PC-9 (cell line): Measurements from ENCODE around the gene CPHXL2. TPM values are rescaled to one million over a fixed set of nuclear protein-coding genes. Genes with fewer than 3 reads are reported as not detected.

ENCODE experiments used
- BruUV-seq: library from RNA; stranded (reverse); fragments of 400-500 nt; replicated peaks from 2 replicates; lab custom pipeline; 2021; lab: Mats Ljungman, UMichigan
- CTCF ChIA-PET: fragments of 300-600 bp; sonication (Branson Sonifier 250); formaldehyde crosslinking; loops from one replicate; lab custom pipeline; 2022; ENCODE audit warnings: antibody characterized with exemption; lab: Charles Lee
- POLR2A ChIA-PET: fragments of 300-600 bp; sonication (Branson Sonifier 250); formaldehyde crosslinking; loops from one replicate; lab custom pipeline; 2022; ENCODE audit warnings: antibody characterized with exemption; ENCODE audit not compliant: unreplicated experiment; lab: Charles Lee
- DNase-seq, 2 experiments: peaks; one replicate each; pipeline versions ENCODE4 v3.0.0 to v3.0.0-alpha.2; 2015 to 2022; ENCODE audit warnings: mixed read lengths in 1 of 2
- H2AFZ ChIP-seq: fragments of 200-600 bp; sonication (generic); 2 replicates; pipeline ENCODE4 v1.8.1; 2017; ENCODE audit warnings: antibody characterized with exemption
- H3F3A ChIP-seq: fragments of 200-600 bp; sonication (generic); 2 replicates; pipeline ENCODE4 v1.8.1; 2017; ENCODE audit warnings: antibody characterized with exemption, mild to moderate bottlenecking, low read depth; ENCODE audit not compliant: insufficient read depth
- H3K27ac ChIP-seq: fragments of 200-600 bp; sonication (generic); 2 replicates; pipeline ENCODE4 v1.6.1; 2016; ENCODE audit warnings: mixed run types
- H3K27me3 ChIP-seq: fragments of 200-600 bp; sonication (generic); 2 replicates; pipeline ENCODE4 v1.6.1; 2016; ENCODE audit warnings: low read depth, mixed run types; ENCODE audit not compliant: insufficient read depth
- H3K36me3 ChIP-seq: fragments of 200-600 bp; sonication (generic); 2 replicates; pipeline ENCODE4 v1.6.1; 2016; ENCODE audit warnings: low read depth, mixed run types
- H3K4me1 ChIP-seq: fragments of 200-600 bp; sonication (generic); replicated peaks from 2 replicates; pipeline ENCODE4 v1.6.1; 2016; ENCODE audit warnings: mixed run types; ENCODE audit not compliant: insufficient read depth
- H3K4me2 ChIP-seq: fragments of 200-600 bp; sonication (generic); 2 replicates; pipeline ENCODE4 v1.6.1; 2017; ENCODE audit warnings: mixed run types
- H3K4me3 ChIP-seq: fragments of 200-600 bp; sonication (generic); 2 replicates; pipeline ENCODE4 v1.6.1; 2016; ENCODE audit warnings: mixed run types
- H3K79me2 ChIP-seq: fragments of 200-600 bp; sonication (generic); 2 replicates; pipeline ENCODE4 v1.6.1; 2017; ENCODE audit warnings: low read depth, mixed run types
- H3K9me2 ChIP-seq: fragments of 200-600 bp; sonication (generic); 2 replicates; pipeline ENCODE4 v1.8.1; 2017; ENCODE audit warnings: mild to moderate bottlenecking; ENCODE audit not compliant: insufficient read depth
- H3K9me3 ChIP-seq: fragments of 200-600 bp; sonication (generic); 2 replicates; pipeline ENCODE4 v1.8.1; 2016; ENCODE audit warnings: low read depth; ENCODE audit not compliant: insufficient read depth
- H4K20me1 ChIP-seq: fragments of 200-600 bp; sonication (generic); 2 replicates; pipeline ENCODE4 v1.8.1; 2017; ENCODE audit not compliant: insufficient read depth
- EZH2 ChIP-seq: fragments of 200-600 bp; sonication (generic); IDR thresholded peaks from 2 replicates; pipeline ENCODE4 v1.8.0; 2017; ENCODE audit warnings: antibody characterized with exemption, low read depth
- intact Hi-C: fragments of 100-400 bp; cut with micrococcal nuclease; formaldehyde crosslinking; loops from one replicate; pipeline ENCODE4 v1.10.0; 2022; ENCODE audit not compliant: unreplicated experiment
- total RNA-seq: library from RNA; stranded (reverse); gene quantifications from 2 replicates; pipeline ENCODE4 v1.2.3, GENCODE V29; 2021
- TF ChIP-seq, protein P1 (sequence below): fragments of 200-600 bp; sonication (generic); conservative IDR thresholded peaks from 2 replicates; pipeline ENCODE4 v1.6.1; 2017; ENCODE audit warnings: mixed run types, antibody characterized with exemption, mild to moderate bottlenecking, moderate library complexity

Gene CPHXL2
- total RNA-seq, 1 experiment from 2014 or later, result not detected

DNA sequence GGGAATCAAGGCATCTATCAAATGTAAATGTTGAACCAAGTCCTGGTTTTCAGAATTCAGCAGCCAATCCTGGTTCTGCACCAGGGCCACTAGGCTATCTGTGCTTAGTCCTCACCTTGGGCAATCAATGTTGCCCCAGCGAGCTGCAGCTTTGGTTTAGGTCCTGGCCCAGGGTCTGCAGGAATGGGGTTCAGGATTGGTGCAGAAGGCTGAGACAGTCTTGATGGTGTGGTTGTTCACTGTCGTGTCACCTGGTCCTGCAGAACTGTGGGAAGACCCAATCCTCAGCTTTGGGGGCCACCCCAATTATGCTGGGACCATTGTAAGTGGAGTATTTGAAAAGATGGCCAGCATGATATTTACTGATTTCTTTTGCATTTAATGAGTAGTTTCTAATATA is 18.6 kb downstream of the CPHXL2 start:
- no peak overlapping the region for H3K27ac ChIP-seq
- no peak for DNase-seq

GRCh38 chr16:75653922-75654321 is 22.9 kb downstream of the CPHXL2 start:
- TF ChIP-seq, protein P1, sequence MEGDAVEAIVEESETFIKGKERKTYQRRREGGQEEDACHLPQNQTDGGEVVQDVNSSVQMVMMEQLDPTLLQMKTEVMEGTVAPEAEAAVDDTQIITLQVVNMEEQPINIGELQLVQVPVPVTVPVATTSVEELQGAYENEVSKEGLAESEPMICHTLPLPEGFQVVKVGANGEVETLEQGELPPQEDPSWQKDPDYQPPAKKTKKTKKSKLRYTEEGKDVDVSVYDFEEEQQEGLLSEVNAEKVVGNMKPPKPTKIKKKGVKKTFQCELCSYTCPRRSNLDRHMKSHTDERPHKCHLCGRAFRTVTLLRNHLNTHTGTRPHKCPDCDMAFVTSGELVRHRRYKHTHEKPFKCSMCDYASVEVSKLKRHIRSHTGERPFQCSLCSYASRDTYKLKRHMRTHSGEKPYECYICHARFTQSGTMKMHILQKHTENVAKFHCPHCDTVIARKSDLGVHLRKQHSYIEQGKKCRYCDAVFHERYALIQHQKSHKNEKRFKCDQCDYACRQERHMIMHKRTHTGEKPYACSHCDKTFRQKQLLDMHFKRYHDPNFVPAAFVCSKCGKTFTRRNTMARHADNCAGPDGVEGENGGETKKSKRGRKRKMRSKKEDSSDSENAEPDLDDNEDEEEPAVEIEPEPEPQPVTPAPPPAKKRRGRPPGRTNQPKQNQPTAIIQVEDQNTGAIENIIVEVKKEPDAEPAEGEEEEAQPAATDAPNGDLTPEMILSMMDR, result no peak
- no peak for TF ChIP-seq EZH2
- Histone ChIP-seq H3K9me2 (no peaks in the 10 kb centered on the region), H2AFZ (no peak overlapping the region), H3F3A (peaks cover 1% of the 10 kb centered on the region; the same call in 1 of the 2 replicates), H3K27ac (no peak overlapping the region), H3K4me1 (peaks cover 17% of the 10 kb centered on the region), H3K9me3 (no peaks in the 10 kb centered on the region; the same call in 1 of the 2 replicates), H4K20me1 (peaks cover 14% of the 10 kb centered on the region), H3K4me3 (no peak overlapping the region), H3K36me3 (peaks cover 26% of the 10 kb centered on the region), H3K4me2 (no peak overlapping the region), H3K27me3 (no peaks in the 10 kb centered on the region), H3K79me2 (peaks cover 49% of the 10 kb centered on the region)
- BruUV-seq, result no TSS peak
- CTCF ChIA-PET, result no interaction called here
- POLR2A ChIA-PET, result no interaction called here
- intact Hi-C loops, result loop anchor here (5.0 kb wide), 1 partner anchor 108 kb away; no protein-coding TSS in a partner anchor
- DNase-seq, result no peak

More for the DNA sequence above, 18.6 kb downstream of the CPHXL2 start:
- CTCF ChIA-PET, result no interaction called here
- no peaks in the 10 kb centered on the region for H3F3A ChIP-seq
- no peak overlapping the region for H3K4me3 ChIP-seq
- H3K36me3 ChIP-seq, result peaks cover 25% of the 10 kb centered on the region
- POLR2A ChIA-PET, result no interaction called here
- BruUV-seq, result no TSS peak
- intact Hi-C loops, result no loop called here
- TF ChIP-seq, protein P1, result no peak
- no peak for TF ChIP-seq EZH2
- peaks cover 5% of the 10 kb centered on the region; the same call in 1 of the 2 replicates for H4K20me1 ChIP-seq
- H3K4me2 ChIP-seq, result no peak overlapping the region
- no peak overlapping the region for H2AFZ ChIP-seq
- no peaks in the 10 kb centered on the region for H3K9me3 ChIP-seq
- peaks cover 7% of the 10 kb centered on the region for H3K79me2 ChIP-seq
- no peaks in the 10 kb centered on the region for H3K4me1 ChIP-seq
- no peaks in the 10 kb centered on the region for H3K27me3 ChIP-seq
- H3K9me2 ChIP-seq, result no peaks in the 10 kb centered on the region

DNA sequence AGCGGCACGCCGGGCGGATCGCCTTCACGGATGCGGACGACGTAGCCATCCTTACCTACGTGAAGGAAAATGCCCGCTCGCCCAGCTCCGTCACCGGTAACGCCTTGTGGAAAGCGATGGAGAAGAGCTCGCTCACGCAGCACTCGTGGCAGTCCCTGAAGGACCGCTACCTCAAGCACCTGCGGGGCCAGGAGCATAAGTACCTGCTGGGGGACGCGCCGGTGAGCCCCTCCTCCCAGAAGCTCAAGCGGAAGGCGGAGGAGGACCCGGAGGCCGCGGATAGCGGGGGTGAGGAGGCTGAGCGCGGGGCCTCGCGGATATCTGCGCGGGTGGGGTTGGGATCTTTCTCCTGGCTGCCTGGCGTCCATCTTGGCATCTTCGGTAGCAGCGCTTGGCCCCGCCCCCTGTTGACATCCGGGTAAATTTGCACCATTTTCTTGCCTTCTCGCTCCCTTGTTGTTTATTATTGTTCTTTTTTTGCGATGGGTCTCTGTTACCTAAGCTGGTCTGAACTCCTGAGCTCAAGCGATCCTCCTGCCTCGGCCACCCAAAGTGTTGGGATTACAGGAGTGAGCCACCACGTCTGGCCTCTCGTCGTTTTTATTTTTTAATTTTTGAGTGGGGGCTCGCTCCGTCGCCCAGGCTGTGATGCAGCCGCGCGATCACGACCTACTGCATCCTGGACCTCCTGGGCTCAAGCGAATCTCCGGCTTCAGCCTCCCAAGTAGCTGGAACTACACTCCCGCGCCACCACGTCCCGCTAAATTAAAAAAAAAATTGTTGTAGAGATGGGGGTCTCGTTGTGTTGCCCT is 28.3 kb downstream of the CPHXL2 start:
- peak; percentile 53 to 56 for DNase-seq
- intact Hi-C loops, result no loop called here
- POLR2A ChIA-PET, result interaction anchor here (0.6 to 1.4 kb wide), 3 partner anchors 26 to 781 kb away, joined by 3 to 12 read pairs (median 4); partner anchors contain the start of gene ADAT1
- H3K27ac ChIP-seq, result peak overlapping the region; percentile 67
- peak overlapping the region; percentile 97 for H2AFZ ChIP-seq
- H3K36me3 ChIP-seq, result peaks cover 11% of the 10 kb centered on the region; the same call in 1 of the 2 replicates
- no peak for TF ChIP-seq EZH2
- TF ChIP-seq, protein P1, result no peak
- no peaks in the 10 kb centered on the region for H3K27me3 ChIP-seq
- H3F3A ChIP-seq, result peaks cover 14% of the 10 kb centered on the region; the same call in 1 of the 2 replicates
- H4K20me1 ChIP-seq, result peaks cover 28% of the 10 kb centered on the region
- no peaks in the 10 kb centered on the region; the same call in 1 of the 2 replicates for H3K9me3 ChIP-seq
- CTCF ChIA-PET, result interaction anchor here (0.5 to 0.7 kb wide), 3 partner anchors 31 to 1523 kb away, joined by 3 to 18 read pairs (median 9); no protein-coding TSS in a partner anchor
- peaks cover 93% of the 10 kb centered on the region for H3K79me2 ChIP-seq
- H3K9me2 ChIP-seq, result no peaks in the 10 kb centered on the region
- BruUV-seq, result no TSS peak
- peak overlapping the region; percentile 98 for H3K4me3 ChIP-seq
- peaks cover 27% of the 10 kb centered on the region for H3K4me1 ChIP-seq
- H3K4me2 ChIP-seq, result peak overlapping the region; percentile 94
